GM10847 (cell line): ENCODE measurements around the gene ZNF362.

ENCODE experiments used
- POLR2A ChIP-seq: IDR thresholded peaks from 2 replicates; pipeline ENCODE4 v1.6.1; 2011; ENCODE audit not compliant: insufficient read length; ENCODE audit errors: extremely low read depth

Gene ZNF362

GRCh38 chr1:33305816-33306652, 49.7 kb downstream of the ZNF362 start:
- no peak for TF ChIP-seq POLR2A

- no peak for TF ChIP-seq POLR2A
Observed at GRCh38 chr1:33306653-33307493, 50.6 kb downstream of the ZNF362 start.

GRCh38 chr1:33307494-33307864, 51.2 kb downstream of the ZNF362 start:
- no peak for TF ChIP-seq POLR2A

- no peak for TF ChIP-seq POLR2A
Observed at GRCh38 chr1:33310702-33311101, 54.4 kb downstream of the ZNF362 start.

- no peak for TF ChIP-seq POLR2A
Observed at GRCh38 chr1:33311706-33312412, 55.6 kb downstream of the ZNF362 start.

GRCh38 chr1:33312413-33312749, 56.1 kb downstream of the ZNF362 start:
- TF ChIP-seq POLR2A, result no peak

GRCh38 chr1:33314416-33314815, 58.1 kb downstream of the ZNF362 start:
- no peak for TF ChIP-seq POLR2A

- no peak for TF ChIP-seq POLR2A
Observed at GRCh38 chr1:33316601-33317000, 60.3 kb downstream of the ZNF362 start.

GRCh38 chr1:33317354-33317753, 61.1 kb downstream of the ZNF362 start:
- TF ChIP-seq POLR2A, result no peak

- TF ChIP-seq POLR2A, result no peak
Observed at GRCh38 chr1:33317946-33318345, 61.7 kb downstream of the ZNF362 start.

GRCh38 chr1:33319186-33319948, 63.1 kb downstream of the ZNF362 start:
- no peak for TF ChIP-seq POLR2A

GRCh38 chr1:33319949-33320618, 63.8 kb downstream of the ZNF362 start:
- TF ChIP-seq POLR2A, result no peak

GRCh38 chr1:33320619-33321165, 64.4 kb downstream of the ZNF362 start, which contains the start of gene A3GALT2:
Gene A3GALT2, minus strand, starts transcription at chr1:33321098. Its CDS starts 0 bp downstream, at chr1:33321098.
- TF ChIP-seq POLR2A, result no peak

- TF ChIP-seq POLR2A, result no peak
Observed at GRCh38 chr1:33321178-33321577, 64.9 kb downstream of the ZNF362 start.
